ENCODE results near the gene DGKG.

Gene DGKG

DNA sequence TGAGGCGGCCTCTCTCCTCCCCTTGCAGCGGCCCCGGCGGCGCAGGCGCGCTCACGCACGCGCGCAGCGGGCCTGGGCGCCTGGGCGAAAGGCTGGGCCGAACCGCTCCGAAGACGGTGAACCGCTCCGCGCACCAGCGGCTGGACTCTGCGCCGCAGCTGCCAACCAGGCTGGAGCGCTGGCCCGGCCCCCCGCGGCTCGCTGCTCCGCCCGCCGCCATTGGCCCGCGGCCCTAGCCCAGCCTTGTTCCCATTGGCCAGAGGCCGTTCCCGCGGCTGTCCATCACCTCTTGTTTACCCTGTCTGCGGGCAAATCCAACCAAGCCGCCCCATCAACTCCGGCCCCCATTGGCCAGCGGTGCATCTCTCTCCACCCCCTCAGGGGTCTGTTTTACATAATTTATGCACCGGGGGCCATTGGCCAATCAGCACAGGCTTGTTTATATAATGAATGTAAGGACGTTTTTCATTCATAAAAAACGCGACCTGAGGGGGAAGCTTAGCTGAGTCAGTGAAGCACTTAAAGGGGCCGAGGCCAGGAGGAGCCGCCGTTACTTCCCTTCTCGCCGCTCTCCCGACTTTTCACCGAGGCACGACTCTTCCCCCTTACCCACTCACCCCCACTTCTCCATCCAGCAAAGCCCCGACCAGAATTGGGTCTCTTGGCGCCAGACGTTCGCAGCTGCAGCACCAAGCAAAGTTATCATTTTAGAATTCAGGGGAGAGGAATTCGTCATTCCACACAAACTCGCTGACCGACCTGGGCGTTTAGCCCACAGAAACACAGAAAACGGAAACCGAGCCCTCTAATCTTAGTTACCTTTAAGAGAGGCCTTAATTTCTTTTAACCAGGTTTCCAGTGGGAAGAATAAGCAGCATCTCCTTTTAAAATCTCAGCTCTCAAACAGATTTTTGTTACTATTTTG, 252.8 kb downstream of the DGKG start, which contains the start of gene ETV5:
TSS of gene ETV5 (minus strand) at position 149 of the 925 bp plus-strand sequence. CDS start 3,221 bp downstream, outside the sequence.
- peaks cover 44% of the 10 kb centered on the region for H3K27me3 ChIP-seq (ENCODE audit: insufficient read depth, low read length)
- peak within 1 kb of the TSS; percentile 57 for H3K4me3 ChIP-seq (ENCODE audit: low read length)
- H3K9me3 ChIP-seq (ENCODE audit: low read length) = no peaks in the 10 kb centered on the region
- H3K4me1 ChIP-seq (ENCODE audit: insufficient read depth, low read length) = peaks cover 32% of the 10 kb centered on the region
- H2AFZ ChIP-seq (ENCODE audit: low read depth, low read length) = peak within 1 kb of the TSS; percentile 96
- H3K36me3 ChIP-seq (ENCODE audit: insufficient read depth, low read length) = no peaks in the 10 kb centered on the region

DNA sequence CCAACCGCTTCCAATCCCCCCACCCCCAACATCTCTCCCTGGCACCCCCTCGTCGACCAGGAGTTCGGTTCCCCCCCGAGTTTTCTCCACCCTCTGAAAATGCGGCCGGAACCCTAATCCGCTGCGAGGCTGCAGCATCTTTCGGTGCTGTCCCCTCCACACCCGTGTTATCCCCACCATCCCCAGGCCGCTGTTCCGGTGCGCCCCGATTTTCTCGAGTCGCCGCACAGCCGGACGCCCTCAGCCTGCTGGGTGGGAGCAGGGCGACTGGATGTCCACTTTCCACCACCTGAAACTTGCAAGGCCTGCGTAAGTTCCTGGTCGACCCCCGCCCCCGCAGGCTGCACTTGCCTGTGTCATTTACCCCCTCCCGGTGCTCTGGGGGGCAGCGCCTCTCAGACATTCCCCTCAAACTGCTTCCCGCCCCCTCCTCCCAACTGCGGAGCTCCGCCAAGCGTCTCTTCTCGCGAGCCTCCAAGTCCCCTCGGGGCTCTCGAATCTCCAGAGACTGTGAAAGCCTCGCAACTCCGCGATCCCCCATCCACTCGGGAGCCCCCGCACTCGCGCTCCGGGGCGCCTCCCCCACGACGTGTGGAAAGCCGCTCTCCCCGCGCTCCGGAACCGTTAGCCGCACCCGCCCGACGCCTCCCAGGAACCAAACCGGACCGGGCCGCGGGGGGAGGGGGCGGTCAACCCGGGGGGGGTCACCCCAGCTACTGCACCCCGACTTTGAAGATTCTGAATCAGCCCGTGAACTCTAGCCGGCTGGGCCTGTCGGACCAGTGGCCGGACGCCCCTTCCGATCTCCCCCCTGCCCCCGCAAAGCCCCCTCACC, 253.7 kb downstream of the DGKG start:
- H3K27me3 ChIP-seq (ENCODE audit: insufficient read depth, low read length) = peaks cover 44% of the 10 kb centered on the region
- peaks cover 32% of the 10 kb centered on the region for H3K4me1 ChIP-seq (ENCODE audit: insufficient read depth, low read length)
- peak overlapping the region; percentile 46 for H3K4me3 ChIP-seq (ENCODE audit: low read length)
- H3K36me3 ChIP-seq (ENCODE audit: insufficient read depth, low read length) = no peaks in the 10 kb centered on the region
- no peaks in the 10 kb centered on the region for H3K9me3 ChIP-seq (ENCODE audit: low read length)
- H2AFZ ChIP-seq (ENCODE audit: low read depth, low read length) = peak overlapping the region; percentile 74

DNA sequence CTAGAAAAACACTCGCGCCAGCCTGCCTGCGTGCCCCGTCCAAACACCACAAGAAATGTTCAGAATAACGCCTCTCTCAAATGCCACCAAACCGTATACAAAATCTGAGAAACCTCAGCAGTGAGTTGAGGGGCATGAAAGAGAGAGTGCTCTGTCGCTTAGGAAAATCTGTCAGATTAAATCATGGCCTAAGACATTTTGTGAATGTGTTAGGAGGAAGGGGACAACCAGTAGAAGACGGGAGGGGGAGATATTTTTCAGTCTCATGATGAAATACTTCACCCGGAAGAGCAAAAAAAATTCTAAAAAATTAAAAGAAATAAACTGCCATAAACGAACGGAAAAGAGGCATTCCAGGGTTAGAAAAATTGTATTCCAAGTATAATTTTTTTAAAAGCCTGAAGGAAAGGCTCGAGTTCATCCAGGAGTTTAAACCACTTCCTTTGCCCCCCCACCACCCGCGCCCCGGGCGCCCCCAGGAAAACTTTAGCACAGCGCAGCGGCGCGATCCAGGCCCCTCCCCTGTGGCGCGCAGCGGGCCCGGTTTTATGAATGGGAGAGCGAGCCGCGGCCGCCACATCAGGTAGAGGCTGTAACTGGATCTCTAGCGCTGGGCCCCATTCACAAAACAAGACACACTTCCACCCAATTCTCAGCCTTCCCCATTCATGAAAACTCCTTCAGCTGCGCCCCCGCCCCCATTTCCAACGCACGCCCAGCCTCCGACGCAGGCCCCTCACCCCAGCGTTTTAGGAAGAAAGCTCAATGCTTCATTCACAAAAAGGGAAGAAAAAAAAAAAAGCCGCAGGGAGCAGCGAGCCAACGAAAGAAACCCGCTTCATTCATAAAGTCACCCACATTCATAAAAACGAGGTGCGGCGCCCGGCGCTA, 254.6 kb downstream of the DGKG start:
- H3K9me3 ChIP-seq (ENCODE audit: low read length) = no peaks in the 10 kb centered on the region
- peak overlapping the region; percentile 46 for H3K4me3 ChIP-seq (ENCODE audit: low read length)
- no peaks in the 10 kb centered on the region for H3K36me3 ChIP-seq (ENCODE audit: insufficient read depth, low read length)
- H3K4me1 ChIP-seq (ENCODE audit: insufficient read depth, low read length) = peaks cover 32% of the 10 kb centered on the region
- peaks cover 40% of the 10 kb centered on the region for H3K27me3 ChIP-seq (ENCODE audit: insufficient read depth, low read length)
- peak overlapping the region; percentile 74 for H2AFZ ChIP-seq (ENCODE audit: low read depth, low read length)

DNA sequence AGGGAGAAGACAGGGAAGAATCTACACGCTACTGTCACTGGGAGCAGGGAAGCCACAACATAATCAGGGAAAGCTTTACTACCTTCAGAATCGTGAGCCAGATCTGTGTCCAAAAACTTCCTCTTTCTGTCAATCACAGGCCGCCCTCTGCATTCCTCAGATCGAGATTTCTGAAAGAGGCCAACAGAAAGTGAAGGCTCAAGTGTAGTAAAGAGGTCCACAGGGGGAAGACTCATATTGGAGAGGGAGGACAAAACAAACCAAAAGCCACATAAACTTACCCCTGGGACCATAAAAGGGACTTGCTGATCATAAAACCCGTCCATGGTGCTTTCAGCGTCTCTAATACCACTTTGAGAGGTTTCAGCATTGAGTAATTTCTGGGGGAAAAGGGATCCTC, 256.5 kb downstream of the DGKG start:
- no peaks in the 10 kb centered on the region for H3K36me3 ChIP-seq (ENCODE audit: insufficient read depth, low read length)
- peaks cover 28% of the 10 kb centered on the region for H3K27me3 ChIP-seq (ENCODE audit: insufficient read depth, low read length)
- no peak overlapping the region for H3K4me3 ChIP-seq (ENCODE audit: low read length)
- no peak overlapping the region for H2AFZ ChIP-seq (ENCODE audit: low read depth, low read length)
- peaks cover 32% of the 10 kb centered on the region for H3K4me1 ChIP-seq (ENCODE audit: insufficient read depth, low read length)
- no peaks in the 10 kb centered on the region for H3K9me3 ChIP-seq (ENCODE audit: low read length)

DNA sequence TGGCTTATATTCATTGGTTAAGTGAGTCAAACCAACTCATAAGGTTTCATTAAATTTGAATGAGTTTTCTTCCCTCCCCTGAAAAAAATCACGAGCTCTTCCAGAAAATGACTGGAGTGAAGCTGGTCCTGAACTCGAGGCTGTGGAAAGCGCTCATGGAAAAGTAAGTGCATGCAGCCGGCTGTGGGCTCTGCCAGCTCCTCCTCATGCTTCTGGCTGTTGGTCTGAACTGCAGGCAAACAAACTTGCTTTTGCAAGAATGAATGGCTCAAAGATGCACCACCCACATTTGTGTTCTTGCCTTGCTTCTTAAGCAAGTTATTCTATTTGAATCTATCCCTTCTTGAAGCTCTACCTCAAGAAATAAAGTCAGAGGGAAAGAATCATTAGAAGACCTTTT, 259.3 kb downstream of the DGKG start:
- no peak overlapping the region for H2AFZ ChIP-seq (ENCODE audit: low read depth, low read length)
- H3K27me3 ChIP-seq (ENCODE audit: insufficient read depth, low read length) = peaks cover 32% of the 10 kb centered on the region
- no peaks in the 10 kb centered on the region for H3K9me3 ChIP-seq (ENCODE audit: low read length)
- no peaks in the 10 kb centered on the region for H3K36me3 ChIP-seq (ENCODE audit: insufficient read depth, low read length)
- H3K4me3 ChIP-seq (ENCODE audit: low read length) = no peak overlapping the region
- peaks cover 16% of the 10 kb centered on the region for H3K4me1 ChIP-seq (ENCODE audit: insufficient read depth, low read length)

DNA sequence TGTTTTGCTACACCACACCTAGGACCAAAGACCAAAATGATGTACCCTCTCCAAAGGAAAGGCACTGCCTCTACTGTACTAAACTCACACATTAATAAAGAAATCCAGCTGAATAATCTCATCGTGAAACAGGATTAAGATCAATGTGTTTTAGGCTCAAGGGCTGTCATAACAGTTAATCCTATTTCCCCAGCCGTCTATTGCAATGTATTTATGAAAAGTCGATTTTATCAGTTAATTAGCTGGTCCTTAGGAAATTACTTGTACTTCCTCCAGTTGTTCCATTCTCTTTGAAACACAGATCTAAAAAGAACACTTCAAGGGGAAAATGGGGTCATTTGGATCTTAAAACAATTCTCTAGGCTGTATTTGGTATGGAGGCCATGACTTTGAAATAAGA, 261.6 kb downstream of the DGKG start:
- Histone ChIP-seq H3K9me3 (ENCODE audit: low read length) (no peaks in the 10 kb centered on the region), H3K4me3 (ENCODE audit: low read length) (no peak overlapping the region), H3K27me3 (ENCODE audit: insufficient read depth, low read length) (peaks cover 18% of the 10 kb centered on the region), H3K36me3 (ENCODE audit: insufficient read depth, low read length) (no peaks in the 10 kb centered on the region), H2AFZ (ENCODE audit: low read depth, low read length) (no peak overlapping the region), H3K4me1 (ENCODE audit: insufficient read depth, low read length) (peaks cover 27% of the 10 kb centered on the region)

DNA sequence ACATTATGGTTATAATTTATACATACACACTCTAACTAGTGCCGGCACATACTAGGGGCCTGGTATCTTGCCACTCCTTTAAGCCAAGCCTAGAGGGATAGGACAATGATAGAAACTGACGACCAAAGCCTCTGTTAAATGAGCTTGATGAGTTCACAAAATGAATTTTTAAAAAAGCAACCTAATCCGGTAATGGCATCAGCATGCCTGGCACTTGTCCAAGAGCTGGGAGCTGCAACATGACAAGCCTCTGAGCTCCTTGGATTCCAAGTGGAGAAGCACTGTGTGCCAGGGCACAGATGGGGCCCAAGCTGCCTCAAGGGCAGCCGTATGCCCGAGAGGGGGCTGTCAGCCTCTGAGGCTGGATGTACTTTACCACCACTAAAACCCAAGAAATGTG, 262.9 kb downstream of the DGKG start:
- H3K4me1 ChIP-seq (ENCODE audit: insufficient read depth, low read length) = peaks cover 28% of the 10 kb centered on the region
- peaks cover 16% of the 10 kb centered on the region for H3K27me3 ChIP-seq (ENCODE audit: insufficient read depth, low read length)
- no peak overlapping the region for H2AFZ ChIP-seq (ENCODE audit: low read depth, low read length)
- H3K9me3 ChIP-seq (ENCODE audit: low read length) = no peaks in the 10 kb centered on the region
- no peaks in the 10 kb centered on the region for H3K36me3 ChIP-seq (ENCODE audit: insufficient read depth, low read length)
- H3K4me3 ChIP-seq (ENCODE audit: low read length) = no peak overlapping the region

DNA sequence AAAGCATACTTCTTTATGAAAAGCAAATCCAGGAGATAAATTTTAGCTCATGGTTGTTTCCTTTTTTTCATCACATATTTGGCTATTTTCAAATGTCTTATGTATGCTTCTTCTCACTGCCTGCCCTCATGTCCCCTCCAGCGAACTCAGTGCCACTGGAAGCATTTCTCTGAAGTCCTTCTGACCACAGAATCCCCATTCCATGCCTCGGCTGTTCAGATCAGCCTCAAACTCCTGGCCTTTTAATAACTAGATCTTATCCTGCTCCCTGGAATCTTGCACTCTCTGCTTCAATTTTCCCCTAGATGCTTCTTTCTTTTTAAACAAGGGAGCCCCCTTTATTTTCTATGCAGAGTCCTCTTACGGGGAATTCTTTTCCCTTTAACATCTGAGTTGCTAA, 263.3 kb downstream of the DGKG start:
- no peaks in the 10 kb centered on the region for H3K36me3 ChIP-seq (ENCODE audit: insufficient read depth, low read length)
- H3K9me3 ChIP-seq (ENCODE audit: low read length) = no peaks in the 10 kb centered on the region
- H3K4me3 ChIP-seq (ENCODE audit: low read length) = no peak overlapping the region
- no peak overlapping the region for H2AFZ ChIP-seq (ENCODE audit: low read depth, low read length)
- peaks cover 28% of the 10 kb centered on the region for H3K4me1 ChIP-seq (ENCODE audit: insufficient read depth, low read length)
- H3K27me3 ChIP-seq (ENCODE audit: insufficient read depth, low read length) = peaks cover 16% of the 10 kb centered on the region

DNA sequence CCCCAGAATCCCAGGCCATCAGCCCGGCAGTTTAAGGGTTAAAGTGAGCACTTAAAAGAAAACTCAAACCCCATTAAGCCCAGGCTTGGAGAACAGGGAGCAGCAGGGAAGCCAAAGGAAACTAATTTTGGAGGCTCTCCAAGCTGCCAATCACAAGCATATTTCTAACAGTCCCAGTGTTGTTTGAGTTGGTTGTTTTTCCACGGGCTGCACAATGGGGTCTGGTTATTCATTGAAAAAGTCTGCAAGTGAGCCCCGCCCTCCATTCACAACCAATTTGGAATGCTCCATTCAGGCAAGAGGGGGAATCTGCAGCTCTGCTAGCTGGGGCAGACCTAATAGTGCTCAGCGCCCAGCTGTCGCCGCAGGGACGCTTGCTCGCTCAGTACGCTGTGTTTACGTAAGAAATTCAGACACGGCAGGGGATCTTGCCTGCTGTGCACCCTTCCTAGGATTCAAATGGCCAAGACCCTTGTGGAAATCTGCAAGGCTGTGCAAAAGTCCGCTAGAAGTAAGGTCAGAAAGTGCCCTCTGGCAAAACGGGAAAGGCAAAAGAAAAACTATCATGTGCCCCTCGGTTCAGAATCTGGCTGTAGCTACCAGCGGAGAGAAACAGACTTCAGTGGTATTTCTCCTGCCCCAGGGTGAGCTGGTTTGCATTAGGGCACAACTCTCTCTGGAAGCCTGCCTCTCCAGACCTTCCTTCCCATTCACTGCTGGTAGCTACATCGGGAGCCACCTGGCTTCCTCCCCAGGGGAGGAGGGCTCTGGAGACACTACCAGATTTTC, 264.2 kb downstream of the DGKG start:
- Histone ChIP-seq H2AFZ (ENCODE audit: low read depth, low read length) (no peak overlapping the region), H3K4me3 (ENCODE audit: low read length) (peak overlapping the region; percentile 25), H3K9me3 (ENCODE audit: low read length) (no peaks in the 10 kb centered on the region), H3K4me1 (ENCODE audit: insufficient read depth, low read length) (peaks cover 28% of the 10 kb centered on the region), H3K27me3 (ENCODE audit: insufficient read depth, low read length) (peaks cover 16% of the 10 kb centered on the region), H3K36me3 (ENCODE audit: insufficient read depth, low read length) (no peaks in the 10 kb centered on the region)

DNA sequence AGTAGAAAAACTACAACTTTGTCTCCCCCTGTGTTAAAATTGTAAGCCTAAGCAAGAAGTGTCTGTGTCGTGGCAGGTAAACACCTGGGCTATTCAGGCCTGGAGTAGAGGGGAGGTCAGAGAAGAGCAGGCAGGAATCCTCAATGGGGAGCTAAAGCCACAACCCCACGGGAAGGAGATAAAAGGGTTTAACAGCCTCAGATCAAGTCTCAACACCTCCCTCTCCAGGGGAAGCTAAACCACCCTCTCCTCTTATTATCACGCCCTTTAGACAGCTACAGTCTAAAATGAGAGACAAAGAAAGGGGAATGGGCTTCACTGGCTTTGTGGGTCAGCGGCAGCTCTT, 264.7 kb downstream of the DGKG start:
- H3K4me1 ChIP-seq (ENCODE audit: insufficient read depth, low read length) = peaks cover 28% of the 10 kb centered on the region
- peaks cover 16% of the 10 kb centered on the region for H3K27me3 ChIP-seq (ENCODE audit: insufficient read depth, low read length)
- H3K36me3 ChIP-seq (ENCODE audit: insufficient read depth, low read length) = no peaks in the 10 kb centered on the region
- no peaks in the 10 kb centered on the region for H3K9me3 ChIP-seq (ENCODE audit: low read length)
- H2AFZ ChIP-seq (ENCODE audit: low read depth, low read length) = no peak overlapping the region
- peak overlapping the region; percentile 25 for H3K4me3 ChIP-seq (ENCODE audit: low read length)

Data from neuron (in vitro differentiated cells).